ENCODE results near the gene SLC26A1.
A peak's percentile ranks its signal among the peaks of the same experiment; 100 is the strongest.

Gene SLC26A1

GRCh38 chr4:1009542-1010394 is 16.6 kb upstream of the SLC26A1 start:
- peak; percentile 94 for DNase-seq (ENCODE audit: low spot score)
- peak; percentile 26 for TF ChIP-seq CTCF (IDR thresholded peaks at IDR 0.05; ENCODE audit: extremely low read depth, insufficient read depth, missing control alignments)
- in situ Hi-C loops (cut with MboI; ENCODE audit: low pct_unique_long_range_greater_than_20kb, low sequenced_read_pairs, unreplicated experiment) = no loop called here

- in situ Hi-C loops (cut with MboI; ENCODE audit: low pct_unique_long_range_greater_than_20kb, low sequenced_read_pairs, unreplicated experiment) = no loop called here
- no peak for DNase-seq (ENCODE audit: low spot score)
- no peak for TF ChIP-seq CTCF (IDR thresholded peaks at IDR 0.05; ENCODE audit: extremely low read depth, insufficient read depth, missing control alignments)
These were observed 15.8 kb upstream of the SLC26A1 start for GRCh38 chr4:1008840-1009541.

GRCh38 chr4:1006856-1007255 is 13.7 kb upstream of the SLC26A1 start:
- in situ Hi-C loops (cut with MboI; ENCODE audit: low pct_unique_long_range_greater_than_20kb, low sequenced_read_pairs, unreplicated experiment) = no loop called here
- no peak for DNase-seq (ENCODE audit: low spot score)
- no peak for TF ChIP-seq CTCF (IDR thresholded peaks at IDR 0.05; ENCODE audit: extremely low read depth, insufficient read depth, missing control alignments)

- in situ Hi-C loops (cut with MboI; ENCODE audit: low pct_unique_long_range_greater_than_20kb, low sequenced_read_pairs, unreplicated experiment) = no loop called here
- no peak for DNase-seq (ENCODE audit: low spot score)
- no peak for TF ChIP-seq CTCF (IDR thresholded peaks at IDR 0.05; ENCODE audit: extremely low read depth, insufficient read depth, missing control alignments)
These were observed 11.6 kb upstream of the SLC26A1 start for GRCh38 chr4:1004557-1005485.

- in situ Hi-C loops (cut with MboI; ENCODE audit: low pct_unique_long_range_greater_than_20kb, low sequenced_read_pairs, unreplicated experiment) = no loop called here
- DNase-seq (ENCODE audit: low spot score) = no peak
- no peak for TF ChIP-seq CTCF (IDR thresholded peaks at IDR 0.05; ENCODE audit: extremely low read depth, insufficient read depth, missing control alignments)
These were observed 10.8 kb upstream of the SLC26A1 start for GRCh38 chr4:1004071-1004418.
